ENCODE results near the gene ELOVL3. TPM values are rescaled to one million over a fixed set of nuclear protein-coding genes. Genes with fewer than 3 reads are reported as not detected.

The ELOVL3 gene
- total and polyA plus RNA-seq, 2 of the 13 experiments (the other 11 are each of a cell fraction or from before 2014, with no cell fraction given): 0.58 to 0.69 TPM

DNA sequence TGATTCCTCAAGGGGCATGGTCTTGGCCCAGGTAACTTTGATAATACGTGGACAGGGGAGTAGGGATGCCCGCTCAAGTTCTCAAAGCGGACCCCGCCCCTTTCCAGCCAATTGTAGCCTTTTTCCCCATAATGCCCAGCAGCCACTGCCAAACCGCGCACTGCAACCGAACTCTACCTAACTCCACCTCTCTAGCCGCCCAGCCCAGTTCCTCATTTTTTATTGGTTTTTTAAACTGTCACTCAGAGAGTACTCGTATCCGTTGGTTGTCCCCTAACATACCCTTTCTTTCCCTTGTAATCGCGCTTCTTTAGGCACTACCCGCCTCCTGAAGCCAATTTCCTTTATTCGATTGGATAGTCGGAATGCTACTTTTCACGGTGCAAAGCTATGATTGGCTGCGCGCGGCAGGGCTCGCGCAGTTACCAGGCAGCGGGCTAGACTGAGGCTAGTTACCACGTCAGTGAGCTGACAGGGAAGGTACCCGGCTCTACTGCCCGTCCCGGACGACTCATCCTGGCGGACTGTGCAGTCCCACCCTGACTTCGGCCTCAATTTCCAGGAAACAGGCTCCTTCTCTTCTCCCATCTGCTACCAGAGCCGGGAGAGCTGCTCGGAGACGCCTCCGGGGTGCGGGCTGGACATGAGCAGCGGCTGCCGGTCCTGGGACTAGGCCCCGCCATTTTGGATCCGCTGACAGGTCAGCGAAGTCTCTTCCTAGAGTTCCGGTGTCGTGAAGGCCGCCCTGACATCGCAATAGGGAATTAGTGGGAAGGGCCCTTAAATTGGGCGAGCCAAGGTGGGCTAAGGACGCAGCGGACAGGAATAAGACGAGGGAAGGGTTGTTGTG is 19.2 kb downstream of the ELOVL3 start, which contains the start of gene GBF1 (continued):
- TF ChIP-seq ZNF512B (CRISPR knock-in tag; IDR thresholded peaks at IDR 0.05; ENCODE audit: borderline replicate concordance) (no peak), MAX (IDR thresholded peaks at IDR 0.05) (peak; percentile 39), ZNF337 (CRISPR knock-in tag; IDR thresholded peaks at IDR 0.05; ENCODE audit: borderline replicate concordance, low read depth) (no peak), SIX4 (CRISPR knock-in tag; IDR thresholded peaks at IDR 0.05) (no peak), ZFP41 (CRISPR knock-in tag; IDR thresholded peaks at IDR 0.05; ENCODE audit: borderline replicate concordance) (no peak), IKZF1 (IDR thresholded peaks at IDR 0.05) (no peak), ZNF782 (CRISPR knock-in tag; IDR thresholded peaks at IDR 0.05; ENCODE audit: borderline replicate concordance) (no peak), PHF8 (CRISPR knock-in tag; IDR thresholded peaks at IDR 0.05) (peak; percentile 97), TBP (CRISPR knock-in tag; IDR thresholded peaks at IDR 0.05) (no peak), ZNF780A (CRISPR knock-in tag; IDR thresholded peaks at IDR 0.05) (no peak), TARDBP (CRISPR knock-in tag; IDR thresholded peaks at IDR 0.05) (no peak), HNF1B (CRISPR knock-in tag; IDR thresholded peaks at IDR 0.05) (no peak), ARNT2 (CRISPR knock-in tag; IDR thresholded peaks at IDR 0.05; ENCODE audit: low read depth) (0 out of 2 replicates have a peak, but pooled peaks have one; percentile 58), CBX2 (IDR thresholded peaks at IDR 0.05; ENCODE audit: low read depth, low read length) (no peak), CBX2 (CRISPR knock-in tag; IDR thresholded peaks at IDR 0.05; ENCODE audit: low read depth) (no peak), ZNF710 (CRISPR knock-in tag; IDR thresholded peaks at IDR 0.05; ENCODE audit: borderline replicate concordance) (no peak), ZNF530 (CRISPR knock-in tag; IDR thresholded peaks at IDR 0.05; ENCODE audit: low read depth) (no peak), ZNF567 (CRISPR knock-in tag; IDR thresholded peaks at IDR 0.05; ENCODE audit: borderline replicate concordance) (no peak), ZNF24 (IDR thresholded peaks at IDR 0.05) (no peak)
- TF ChIP-seq, protein P1, sequence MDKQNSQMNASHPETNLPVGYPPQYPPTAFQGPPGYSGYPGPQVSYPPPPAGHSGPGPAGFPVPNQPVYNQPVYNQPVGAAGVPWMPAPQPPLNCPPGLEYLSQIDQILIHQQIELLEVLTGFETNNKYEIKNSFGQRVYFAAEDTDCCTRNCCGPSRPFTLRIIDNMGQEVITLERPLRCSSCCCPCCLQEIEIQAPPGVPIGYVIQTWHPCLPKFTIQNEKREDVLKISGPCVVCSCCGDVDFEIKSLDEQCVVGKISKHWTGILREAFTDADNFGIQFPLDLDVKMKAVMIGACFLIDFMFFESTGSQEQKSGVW (CRISPR knock-in tag; IDR thresholded peaks at IDR 0.05; ENCODE audit: borderline replicate concordance): no peak
- TF ChIP-seq, protein P2, sequence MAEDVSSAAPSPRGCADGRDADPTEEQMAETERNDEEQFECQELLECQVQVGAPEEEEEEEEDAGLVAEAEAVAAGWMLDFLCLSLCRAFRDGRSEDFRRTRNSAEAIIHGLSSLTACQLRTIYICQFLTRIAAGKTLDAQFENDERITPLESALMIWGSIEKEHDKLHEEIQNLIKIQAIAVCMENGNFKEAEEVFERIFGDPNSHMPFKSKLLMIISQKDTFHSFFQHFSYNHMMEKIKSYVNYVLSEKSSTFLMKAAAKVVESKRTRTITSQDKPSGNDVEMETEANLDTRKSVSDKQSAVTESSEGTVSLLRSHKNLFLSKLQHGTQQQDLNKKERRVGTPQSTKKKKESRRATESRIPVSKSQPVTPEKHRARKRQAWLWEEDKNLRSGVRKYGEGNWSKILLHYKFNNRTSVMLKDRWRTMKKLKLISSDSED (CRISPR knock-in tag; IDR thresholded peaks at IDR 0.05): no peak

Data from HepG2 (cell line).